ENCODE data around the gene PM20D1.

DNA sequence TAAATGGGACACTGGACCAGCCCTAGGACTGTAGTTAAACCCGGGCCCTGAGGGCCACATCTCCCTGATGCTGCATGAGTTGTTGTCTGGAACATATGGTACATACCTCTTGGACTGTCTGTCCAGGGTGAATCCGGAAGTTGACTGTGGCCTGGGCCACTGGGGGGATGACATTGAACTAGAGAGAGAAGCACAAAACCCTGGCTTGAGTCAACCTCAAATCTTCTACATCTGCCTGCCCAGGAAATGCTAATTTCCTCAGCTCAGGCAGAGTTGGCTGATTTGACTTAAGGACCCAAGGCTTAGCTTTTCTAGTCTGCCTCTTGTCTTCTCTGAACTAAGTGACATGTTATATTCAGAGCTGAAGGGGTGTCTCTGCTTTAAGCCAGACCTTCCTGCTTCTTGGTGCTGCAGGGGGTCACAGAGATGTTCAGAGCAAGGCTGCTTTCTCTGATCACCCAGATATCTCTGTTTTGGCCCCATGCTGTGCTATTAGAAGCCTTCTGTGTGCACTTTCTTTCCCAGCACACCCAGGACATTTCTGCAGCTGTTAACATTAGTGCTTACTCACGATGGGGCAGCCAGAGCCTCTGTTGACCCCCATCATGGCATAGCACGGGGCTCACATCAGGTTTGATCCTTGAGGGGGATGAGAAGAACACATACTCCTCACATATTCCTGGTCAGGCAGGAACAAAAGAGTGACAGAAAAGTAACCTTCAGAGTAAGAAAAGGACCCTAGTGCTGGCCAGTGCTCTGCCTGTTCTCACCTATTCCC, 9.6 kb downstream of the PM20D1 start:
- TF ChIP-seq, protein P1, sequence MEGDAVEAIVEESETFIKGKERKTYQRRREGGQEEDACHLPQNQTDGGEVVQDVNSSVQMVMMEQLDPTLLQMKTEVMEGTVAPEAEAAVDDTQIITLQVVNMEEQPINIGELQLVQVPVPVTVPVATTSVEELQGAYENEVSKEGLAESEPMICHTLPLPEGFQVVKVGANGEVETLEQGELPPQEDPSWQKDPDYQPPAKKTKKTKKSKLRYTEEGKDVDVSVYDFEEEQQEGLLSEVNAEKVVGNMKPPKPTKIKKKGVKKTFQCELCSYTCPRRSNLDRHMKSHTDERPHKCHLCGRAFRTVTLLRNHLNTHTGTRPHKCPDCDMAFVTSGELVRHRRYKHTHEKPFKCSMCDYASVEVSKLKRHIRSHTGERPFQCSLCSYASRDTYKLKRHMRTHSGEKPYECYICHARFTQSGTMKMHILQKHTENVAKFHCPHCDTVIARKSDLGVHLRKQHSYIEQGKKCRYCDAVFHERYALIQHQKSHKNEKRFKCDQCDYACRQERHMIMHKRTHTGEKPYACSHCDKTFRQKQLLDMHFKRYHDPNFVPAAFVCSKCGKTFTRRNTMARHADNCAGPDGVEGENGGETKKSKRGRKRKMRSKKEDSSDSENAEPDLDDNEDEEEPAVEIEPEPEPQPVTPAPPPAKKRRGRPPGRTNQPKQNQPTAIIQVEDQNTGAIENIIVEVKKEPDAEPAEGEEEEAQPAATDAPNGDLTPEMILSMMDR (IDR thresholded peaks at IDR 0.05) = no peak
- TF ChIP-seq POLR2A (IDR thresholded peaks at IDR 0.05) (no peak), EP300 (IDR thresholded peaks at IDR 0.05) (no peak)
